IPS-11a (cell line): ENCODE measurements around the gene CFAP221.

ENCODE experiments used
- H3K4me3 ChIP-seq: one replicate; pipeline ENCODE4 v1.5.1; 2013; ENCODE audit warnings: low read depth, low read length, control low read depth

CFAP221 gene

DNA sequence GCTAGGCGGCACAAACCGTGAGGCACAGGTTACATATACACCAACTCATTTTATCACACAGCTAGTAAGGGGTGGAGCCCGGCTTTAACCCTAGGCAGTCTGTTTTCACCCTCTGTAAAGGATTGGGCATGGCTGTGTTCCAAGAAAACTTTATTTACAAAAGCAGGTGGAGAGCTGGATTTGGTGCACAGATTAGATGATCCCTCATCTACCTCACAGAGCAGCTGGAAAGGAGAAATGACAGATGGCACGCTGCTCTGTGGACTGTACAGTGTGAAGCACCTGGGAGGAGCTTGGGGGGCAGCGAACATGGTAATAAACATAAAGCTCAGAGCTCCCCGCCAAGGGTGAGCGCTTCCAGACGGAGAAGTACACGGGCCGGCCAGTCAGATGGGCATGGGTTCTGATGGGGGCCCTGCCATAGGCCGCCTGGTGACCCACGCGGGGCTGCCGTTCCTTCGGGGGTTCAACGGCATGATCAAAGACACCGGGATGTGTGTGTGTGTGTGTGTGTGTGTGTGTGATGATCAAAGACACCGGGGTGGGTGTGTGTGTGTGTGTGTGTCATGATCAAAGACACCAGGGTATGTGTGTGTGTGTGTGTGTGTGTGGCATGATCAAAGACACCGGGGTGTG lies 133.9 kb downstream of the CFAP221 start:
- no peak overlapping the region for H3K4me3 ChIP-seq

GRCh38 chr2:119679526-119679837 lies 135.2 kb downstream of the CFAP221 start:
- H3K4me3 ChIP-seq: peak overlapping the region; percentile 87

- H3K4me3 ChIP-seq: peak overlapping the region; percentile 87
Measured at GRCh38 chr2:119679846-119680245, 135.6 kb downstream of the CFAP221 start.

GRCh38 chr2:119680457-119681202 lies 136.4 kb downstream of the CFAP221 start:
- H3K4me3 ChIP-seq: no peak overlapping the region

DNA sequence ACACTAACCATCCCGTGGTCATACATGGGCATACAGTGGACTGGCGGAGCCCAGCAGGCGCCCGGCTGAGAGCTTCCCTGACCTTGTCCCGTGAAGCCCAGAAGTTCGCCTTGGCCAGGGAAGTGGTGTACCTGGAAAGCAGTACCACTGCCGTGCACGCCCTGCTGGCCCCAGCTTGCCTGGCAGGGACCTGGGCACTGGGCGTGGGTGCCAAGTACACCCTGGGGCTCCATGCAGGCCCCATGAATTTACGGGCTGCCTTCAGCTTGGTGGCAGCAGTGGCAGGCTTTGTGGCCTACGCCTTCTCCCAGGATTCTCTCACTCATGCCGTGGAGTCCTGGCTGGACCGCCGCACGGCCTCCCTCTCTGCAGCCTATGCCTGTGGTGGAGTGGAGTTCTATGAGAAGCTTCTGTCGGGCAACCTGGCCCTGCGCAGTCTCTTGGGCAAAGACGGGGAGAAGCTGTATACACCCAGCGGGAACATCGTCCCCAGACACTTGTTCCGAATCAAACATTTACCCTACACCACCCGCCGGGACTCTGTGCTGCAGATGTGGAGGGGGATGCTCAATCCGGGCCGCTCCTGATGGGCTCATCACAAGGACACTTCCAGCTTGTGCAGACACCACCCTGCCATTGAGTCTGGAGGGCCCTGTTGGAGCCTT lies 137.1 kb downstream of the CFAP221 start:
- H3K4me3 ChIP-seq: no peak overlapping the region

- no peak overlapping the region for H3K4me3 ChIP-seq
Measured at GRCh38 chr2:119681868-119682220, 137.6 kb downstream of the CFAP221 start.

- no peak overlapping the region for H3K4me3 ChIP-seq
Measured at GRCh38 chr2:119682578-119682977, 138.3 kb downstream of the CFAP221 start.

- H3K4me3 ChIP-seq: no peak overlapping the region
Measured at GRCh38 chr2:119683074-119683712, 138.9 kb downstream of the CFAP221 start.

DNA sequence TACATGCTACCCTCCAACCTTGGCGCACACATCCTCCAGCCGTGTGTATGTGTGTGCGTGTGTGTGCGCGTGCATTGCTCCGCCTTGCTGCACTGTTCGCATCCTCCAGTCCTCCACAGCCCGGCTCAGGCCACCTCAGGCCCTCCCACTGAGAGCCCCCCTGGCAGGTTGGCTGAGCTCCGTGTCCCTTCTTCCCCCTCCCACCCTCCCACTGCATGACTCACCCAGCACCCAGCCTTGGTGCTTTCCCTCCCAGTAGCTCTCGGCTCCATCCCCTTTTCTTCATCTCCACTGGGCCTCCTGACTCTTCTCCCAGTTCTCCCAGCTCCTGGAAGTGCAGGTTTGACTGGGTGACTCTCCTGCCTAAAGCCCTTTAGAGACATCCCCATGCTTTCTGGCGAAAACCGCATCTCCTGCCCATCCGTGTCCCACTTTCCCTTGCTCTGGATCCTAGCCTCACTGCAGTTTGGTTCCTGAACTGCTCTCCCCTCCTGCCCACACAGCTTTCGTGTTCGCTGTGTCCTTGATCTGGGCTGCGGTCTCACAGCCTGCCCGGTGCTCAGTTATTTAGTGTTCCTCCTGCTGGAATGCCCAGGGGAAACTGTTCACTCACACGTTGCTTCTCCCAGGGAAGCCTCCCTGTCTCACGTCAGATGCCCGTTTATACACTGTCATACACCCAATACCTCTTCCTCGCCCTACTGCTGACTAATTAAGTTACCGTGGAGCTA lies 139.6 kb downstream of the CFAP221 start:
- no peak overlapping the region for H3K4me3 ChIP-seq

- H3K4me3 ChIP-seq: no peak overlapping the region
Measured at GRCh38 chr2:119684518-119684917, 140.3 kb downstream of the CFAP221 start.

GRCh38 chr2:119688616-119689015 lies 144.4 kb downstream of the CFAP221 start:
- H3K4me3 ChIP-seq: no peak overlapping the region

GRCh38 chr2:119689218-119689617 lies 145.0 kb downstream of the CFAP221 start:
- H3K4me3 ChIP-seq: no peak overlapping the region

GRCh38 chr2:119691189-119691588 lies 146.9 kb downstream of the CFAP221 start:
- H3K4me3 ChIP-seq: no peak overlapping the region

DNA sequence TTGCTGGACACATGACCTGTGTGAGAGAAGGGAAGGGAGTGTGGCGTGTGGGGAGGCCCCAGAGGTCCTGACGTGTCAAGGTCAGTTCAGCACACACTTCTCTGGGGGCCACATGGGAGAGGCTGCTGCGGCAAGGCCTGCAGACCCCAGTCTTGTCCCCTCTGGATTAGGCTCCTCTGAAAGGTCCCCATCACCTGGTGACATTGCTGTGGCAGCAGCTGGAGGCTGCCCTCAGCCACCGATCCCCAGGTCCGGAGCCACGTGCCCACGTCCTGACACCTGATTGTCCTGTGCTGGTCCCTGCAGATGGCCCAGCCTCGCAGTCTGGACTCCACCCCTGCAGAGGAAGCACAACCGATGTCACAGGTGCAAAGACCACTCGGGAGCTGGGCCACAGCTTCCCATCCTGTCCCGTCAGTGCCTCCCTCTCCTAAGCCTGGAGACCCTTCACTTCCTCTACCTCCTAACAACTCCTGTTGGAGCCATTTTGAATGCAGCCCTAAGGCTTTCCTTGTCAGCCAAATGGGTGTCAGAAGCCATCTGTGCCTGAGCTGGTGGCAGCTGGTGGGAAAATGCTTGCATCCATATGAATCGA lies 147.5 kb downstream of the CFAP221 start:
- H3K4me3 ChIP-seq: no peak overlapping the region

DNA sequence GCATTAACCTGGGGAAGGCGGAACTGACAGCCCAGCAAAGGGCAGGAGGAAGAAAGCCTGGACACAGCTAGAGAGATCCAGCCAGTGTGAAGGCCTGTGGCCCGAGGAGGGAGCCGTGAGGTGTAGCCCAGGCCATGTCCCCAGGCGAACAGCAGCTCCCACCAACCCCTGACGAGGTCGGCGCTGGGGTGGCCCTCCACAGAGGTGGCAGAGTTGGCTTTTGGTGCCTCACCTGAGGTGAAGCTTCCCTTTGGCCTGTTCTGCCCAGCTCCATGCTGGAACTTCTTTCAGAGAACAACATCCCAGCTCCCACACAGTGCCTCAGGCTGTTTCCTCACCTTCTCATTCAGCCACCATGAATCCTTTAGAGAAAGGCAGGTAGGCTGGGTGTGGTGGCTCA lies 148.1 kb downstream of the CFAP221 start:
- H3K4me3 ChIP-seq: no peak overlapping the region

- H3K4me3 ChIP-seq: no peak overlapping the region
Measured at GRCh38 chr2:119692954-119693353, 148.7 kb downstream of the CFAP221 start.

DNA sequence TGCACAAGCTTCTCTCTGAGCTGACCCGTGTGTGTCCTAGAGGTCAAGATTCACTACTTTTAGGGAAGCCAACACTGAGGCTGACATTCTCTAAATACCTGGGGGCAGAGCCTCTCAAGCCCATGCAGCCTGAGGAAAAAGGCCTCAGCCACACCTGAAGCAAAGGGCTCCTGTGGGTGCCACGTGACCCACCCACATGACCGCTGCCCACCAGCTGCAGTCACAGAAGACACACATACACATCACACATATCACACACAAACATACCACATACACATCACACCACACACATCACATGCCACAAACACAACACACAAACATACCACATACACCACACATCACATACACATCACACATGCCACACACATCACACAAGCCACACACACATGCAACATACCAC lies 149.3 kb downstream of the CFAP221 start:
- H3K4me3 ChIP-seq: no peak overlapping the region

DNA sequence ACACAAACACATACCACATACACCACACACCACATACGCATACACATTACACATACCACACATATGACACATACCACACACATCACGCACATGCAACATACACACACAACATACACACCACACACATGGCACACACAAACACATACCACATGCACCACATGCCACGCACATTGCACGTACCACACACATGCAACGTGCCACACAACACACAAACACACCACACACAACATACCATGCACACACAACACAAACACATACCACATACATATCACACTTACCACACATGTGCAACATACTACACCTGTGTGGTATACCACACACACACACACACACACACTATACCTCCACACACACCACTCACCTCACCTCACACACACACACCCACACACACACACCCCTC lies 149.7 kb downstream of the CFAP221 start:
- no peak overlapping the region for H3K4me3 ChIP-seq

DNA sequence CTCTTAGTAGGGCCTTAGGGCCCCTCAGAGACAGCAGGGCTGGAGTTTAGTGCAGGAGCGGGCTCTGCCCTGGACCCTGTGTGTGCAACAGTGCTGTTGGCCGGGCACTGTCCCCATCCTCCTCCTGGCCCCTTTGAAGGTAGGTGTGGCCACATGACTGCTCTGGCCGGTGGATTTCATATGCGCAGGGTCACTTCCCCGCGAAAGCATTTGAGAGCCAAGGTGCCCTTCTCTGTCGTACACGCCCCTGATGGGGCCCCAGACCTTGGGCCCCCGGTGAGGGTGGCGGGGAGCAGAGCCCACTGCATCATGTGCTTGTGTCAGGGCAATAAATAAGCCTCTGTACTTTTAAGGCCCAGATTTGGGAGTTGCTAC lies 150.2 kb downstream of the CFAP221 start:
- H3K4me3 ChIP-seq: no peak overlapping the region

DNA sequence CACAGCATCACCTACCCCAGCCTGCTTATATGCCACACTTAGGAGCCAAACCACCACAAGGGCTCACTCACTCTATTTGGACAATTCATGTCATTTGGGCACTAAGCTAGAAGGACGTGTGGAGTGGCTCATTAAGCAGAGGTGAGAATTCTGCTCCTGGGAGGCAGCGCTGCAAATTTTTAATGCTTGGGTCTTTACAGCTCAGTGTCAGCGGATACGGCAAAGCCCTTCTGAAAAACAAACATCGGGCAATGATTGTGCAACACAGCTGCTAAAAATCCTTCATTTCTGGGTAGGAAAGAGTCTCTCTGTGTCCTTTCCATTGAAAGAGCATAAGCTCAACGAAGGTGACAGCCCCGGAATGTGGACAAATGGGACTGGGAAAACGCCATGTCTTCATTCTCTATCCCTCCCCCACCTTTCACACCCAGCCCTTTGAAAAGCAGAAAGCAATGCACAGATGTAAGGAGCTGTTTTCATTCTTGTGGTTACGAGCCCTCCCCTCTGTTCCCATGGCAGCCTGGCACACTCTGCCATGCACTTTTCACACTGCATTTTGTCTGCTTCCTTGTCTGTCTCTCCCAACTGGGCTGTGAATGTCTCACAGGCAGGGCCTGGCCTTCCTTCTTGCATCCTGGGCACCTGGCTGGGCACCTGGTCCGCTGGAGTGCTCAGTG lies 150.7 kb downstream of the CFAP221 start:
- H3K4me3 ChIP-seq: no peak overlapping the region
